ENCODE measurements around the gene FBLN5.

DNA sequence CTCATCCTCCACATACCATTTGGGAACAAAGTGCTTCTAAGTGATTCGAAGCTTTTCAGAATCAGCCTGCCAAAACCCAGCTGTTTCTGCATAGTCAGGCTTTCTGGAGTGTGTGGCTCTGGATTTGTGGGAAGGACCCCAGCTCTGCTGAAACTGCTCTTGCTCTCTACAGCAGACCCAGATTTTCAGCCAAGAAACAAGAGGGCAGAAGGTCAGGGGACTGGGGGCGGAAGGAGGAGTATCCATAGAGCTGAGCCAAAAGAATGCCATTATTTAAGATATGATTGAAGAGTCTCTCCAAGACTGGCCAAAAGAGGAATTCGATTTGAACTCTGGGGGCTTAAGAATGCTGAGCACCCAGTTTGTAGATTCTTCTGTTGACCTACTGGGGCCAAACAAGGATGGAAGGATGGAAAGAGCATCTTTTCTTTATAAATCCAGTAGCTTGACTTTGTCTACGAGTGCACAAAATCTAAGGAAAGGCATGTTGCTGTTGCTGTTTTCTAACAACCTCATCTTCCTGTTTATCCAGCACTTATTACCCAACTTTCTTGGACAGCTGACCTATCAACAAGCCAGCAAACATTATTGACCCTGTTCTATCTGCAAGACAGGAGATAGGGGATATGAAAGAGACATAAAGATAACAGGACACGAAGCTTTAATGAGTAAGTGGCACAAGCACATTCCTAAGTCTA, 29.2 kb downstream of the FBLN5 start:
- TF ChIP-seq POLR2AphosphoS5 (IDR thresholded peaks at IDR 0.05; ENCODE audit: low read depth, low read length) (no peak), TCF7L2 (IDR thresholded peaks at IDR 0.05; ENCODE audit: low read depth, low read length) (no peak)
- TF ChIP-seq, protein P1, sequence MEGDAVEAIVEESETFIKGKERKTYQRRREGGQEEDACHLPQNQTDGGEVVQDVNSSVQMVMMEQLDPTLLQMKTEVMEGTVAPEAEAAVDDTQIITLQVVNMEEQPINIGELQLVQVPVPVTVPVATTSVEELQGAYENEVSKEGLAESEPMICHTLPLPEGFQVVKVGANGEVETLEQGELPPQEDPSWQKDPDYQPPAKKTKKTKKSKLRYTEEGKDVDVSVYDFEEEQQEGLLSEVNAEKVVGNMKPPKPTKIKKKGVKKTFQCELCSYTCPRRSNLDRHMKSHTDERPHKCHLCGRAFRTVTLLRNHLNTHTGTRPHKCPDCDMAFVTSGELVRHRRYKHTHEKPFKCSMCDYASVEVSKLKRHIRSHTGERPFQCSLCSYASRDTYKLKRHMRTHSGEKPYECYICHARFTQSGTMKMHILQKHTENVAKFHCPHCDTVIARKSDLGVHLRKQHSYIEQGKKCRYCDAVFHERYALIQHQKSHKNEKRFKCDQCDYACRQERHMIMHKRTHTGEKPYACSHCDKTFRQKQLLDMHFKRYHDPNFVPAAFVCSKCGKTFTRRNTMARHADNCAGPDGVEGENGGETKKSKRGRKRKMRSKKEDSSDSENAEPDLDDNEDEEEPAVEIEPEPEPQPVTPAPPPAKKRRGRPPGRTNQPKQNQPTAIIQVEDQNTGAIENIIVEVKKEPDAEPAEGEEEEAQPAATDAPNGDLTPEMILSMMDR (IDR thresholded peaks at IDR 0.05), result no peak
- TF ChIP-seq, protein P2, sequence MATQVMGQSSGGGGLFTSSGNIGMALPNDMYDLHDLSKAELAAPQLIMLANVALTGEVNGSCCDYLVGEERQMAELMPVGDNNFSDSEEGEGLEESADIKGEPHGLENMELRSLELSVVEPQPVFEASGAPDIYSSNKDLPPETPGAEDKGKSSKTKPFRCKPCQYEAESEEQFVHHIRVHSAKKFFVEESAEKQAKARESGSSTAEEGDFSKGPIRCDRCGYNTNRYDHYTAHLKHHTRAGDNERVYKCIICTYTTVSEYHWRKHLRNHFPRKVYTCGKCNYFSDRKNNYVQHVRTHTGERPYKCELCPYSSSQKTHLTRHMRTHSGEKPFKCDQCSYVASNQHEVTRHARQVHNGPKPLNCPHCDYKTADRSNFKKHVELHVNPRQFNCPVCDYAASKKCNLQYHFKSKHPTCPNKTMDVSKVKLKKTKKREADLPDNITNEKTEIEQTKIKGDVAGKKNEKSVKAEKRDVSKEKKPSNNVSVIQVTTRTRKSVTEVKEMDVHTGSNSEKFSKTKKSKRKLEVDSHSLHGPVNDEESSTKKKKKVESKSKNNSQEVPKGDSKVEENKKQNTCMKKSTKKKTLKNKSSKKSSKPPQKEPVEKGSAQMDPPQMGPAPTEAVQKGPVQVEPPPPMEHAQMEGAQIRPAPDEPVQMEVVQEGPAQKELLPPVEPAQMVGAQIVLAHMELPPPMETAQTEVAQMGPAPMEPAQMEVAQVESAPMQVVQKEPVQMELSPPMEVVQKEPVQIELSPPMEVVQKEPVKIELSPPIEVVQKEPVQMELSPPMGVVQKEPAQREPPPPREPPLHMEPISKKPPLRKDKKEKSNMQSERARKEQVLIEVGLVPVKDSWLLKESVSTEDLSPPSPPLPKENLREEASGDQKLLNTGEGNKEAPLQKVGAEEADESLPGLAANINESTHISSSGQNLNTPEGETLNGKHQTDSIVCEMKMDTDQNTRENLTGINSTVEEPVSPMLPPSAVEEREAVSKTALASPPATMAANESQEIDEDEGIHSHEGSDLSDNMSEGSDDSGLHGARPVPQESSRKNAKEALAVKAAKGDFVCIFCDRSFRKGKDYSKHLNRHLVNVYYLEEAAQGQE (IDR thresholded peaks at IDR 0.05; ENCODE audit: insufficient read depth in 1 of 2, low read depth in 2 of 2, low read length in 1 of 2), result no peak

All from Panc1 (cell line).